GM10248 (cell line): ENCODE measurements around the gene DMRT1.
"Not testable (repeated sequence)": the region's sequence is repeated elsewhere in the genome, so short reads cannot be mapped to it uniquely, and the experiment has no call there.

Source experiments
- CTCF ChIA-PET: fragments of 300-600 bp; sonication (Branson Sonifier 250); formaldehyde crosslinking; extraction: SDS; loops from one replicate; lab custom pipeline; 2021; ENCODE audit warnings: antibody characterized with exemption; lab: Yijun Ruan, JAX
- POLR2A ChIA-PET: fragments of 350-650 bp; sonication (Branson Sonifier 250); formaldehyde crosslinking; extraction: SDS; loops from one replicate; lab custom pipeline; 2020; ENCODE audit warnings: antibody characterized with exemption; lab: Yijun Ruan, JAX
- DNase-seq: peaks from one replicate; pipeline ENCODE4 v3.0.0; 2012; ENCODE audit errors: extremely low spot score
- CTCF ChIP-seq: IDR thresholded peaks from 2 replicates; pipeline ENCODE4 v1.5.1; 2012; ENCODE audit warnings: mild to moderate bottlenecking, low read depth; ENCODE audit errors: extremely low read depth, missing control alignments, control extremely low read depth

The DMRT1 gene

DNA sequence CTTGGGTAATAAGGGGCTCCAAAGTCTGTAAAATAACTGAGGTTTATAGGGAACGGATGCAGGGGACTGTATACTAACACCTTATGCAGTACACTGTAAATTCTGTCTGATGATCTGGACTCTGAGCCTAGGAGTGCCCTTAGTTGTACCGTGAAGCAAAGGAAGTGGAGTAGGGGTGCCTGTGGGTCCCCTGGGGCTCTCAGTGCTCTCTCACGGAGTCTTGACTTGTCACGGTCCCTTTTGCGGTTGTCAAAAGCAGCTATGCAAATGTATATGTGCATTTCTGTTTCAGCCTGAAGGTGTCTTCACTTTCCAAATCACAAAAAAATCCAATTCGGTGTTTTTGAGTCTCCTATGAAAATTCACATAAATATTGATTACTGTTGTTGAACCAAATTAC lies 17.8 kb downstream of the DMRT1 start:
- CTCF ChIA-PET = interaction anchor here (0.7 to 1.3 kb wide), 2 partner anchors 138 to 150 kb away, joined by 3 to 7 read pairs; no protein-coding TSS in a partner anchor
- no peak for TF ChIP-seq CTCF
- POLR2A ChIA-PET = no interaction called here
- peak; percentile 70 for DNase-seq

- CTCF ChIA-PET = no interaction called here
- DNase-seq = no peak
- POLR2A ChIA-PET = no interaction called here
- TF ChIP-seq CTCF = no peak
These were observed 19.2 kb downstream of the DMRT1 start for GRCh38 chr9:860706-861105.

DNA sequence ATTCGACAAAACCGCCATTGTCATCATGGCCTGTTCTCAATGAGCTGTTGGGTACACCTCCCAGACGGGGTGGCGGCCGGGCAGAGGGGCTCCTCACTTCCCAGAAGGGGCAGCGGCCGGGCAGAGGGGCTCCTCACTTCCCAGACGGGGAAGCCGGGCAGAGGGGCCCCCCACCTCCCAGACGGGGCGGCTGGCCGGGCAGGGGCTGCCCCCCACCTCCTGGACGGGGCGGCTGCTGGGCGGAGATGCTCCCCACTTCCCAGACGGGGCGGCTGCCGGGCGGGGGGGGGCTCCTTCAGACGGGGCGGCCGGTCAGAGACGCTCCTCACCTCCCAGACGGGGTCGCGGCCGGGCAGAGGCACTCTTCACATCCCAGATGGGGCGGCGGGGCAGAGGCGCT lies 20.0 kb downstream of the DMRT1 start:
- POLR2A ChIA-PET, CTCF ChIA-PET: not testable (repeated sequence)

DNA sequence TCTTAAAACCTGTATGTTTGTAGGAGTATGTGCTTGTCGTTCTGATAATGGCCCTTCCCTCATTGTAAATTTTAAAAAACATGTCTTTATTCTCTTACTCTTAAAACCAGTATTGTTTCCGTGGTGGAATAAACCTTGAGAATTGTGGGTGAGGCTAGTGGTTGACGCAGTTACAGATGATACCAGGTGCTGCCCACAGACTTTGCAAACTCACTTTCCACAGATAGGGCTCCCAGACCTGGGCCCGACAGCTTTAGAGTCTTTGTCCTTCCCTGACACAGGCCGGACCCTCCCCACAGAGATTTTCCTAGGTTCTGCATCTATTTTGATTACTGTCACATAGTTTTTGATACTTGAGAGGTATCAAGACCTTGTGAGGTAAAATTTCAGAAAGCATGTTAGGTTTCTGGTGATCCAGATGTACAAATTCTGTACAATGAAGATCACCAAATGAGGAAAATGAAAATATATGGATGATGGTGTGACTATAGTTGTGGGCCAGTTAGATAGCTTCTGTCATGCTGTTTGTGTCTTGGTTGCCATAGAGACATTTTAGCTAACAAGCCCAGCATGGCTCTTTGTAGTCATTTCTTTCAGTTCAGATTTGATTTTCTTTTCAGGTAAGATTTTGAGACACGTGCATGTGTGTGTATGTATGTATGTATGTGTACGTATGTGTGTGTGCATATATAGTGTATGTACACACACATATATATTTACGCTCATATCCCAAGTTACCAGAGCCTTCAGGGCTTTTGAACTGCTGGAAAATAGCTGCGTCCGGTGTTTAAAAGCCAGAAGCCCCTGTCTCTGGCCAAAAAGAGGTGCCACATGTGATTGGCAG lies 33.8 kb downstream of the DMRT1 start:
- DNase-seq = no peak
- CTCF ChIA-PET = interaction anchor here (1.0 to 4.2 kb wide), 5 partner anchors 10 to 134 kb away, joined by 3 to 13 read pairs (median 6); no protein-coding TSS in a partner anchor
- no peak for TF ChIP-seq CTCF
- POLR2A ChIA-PET = interaction anchor here (0.6 kb wide), 1 partner anchor 653 kb away, joined by 3 read pairs; no protein-coding TSS in a partner anchor

More for the DNA sequence above, 20.0 kb downstream of the DMRT1 start:
- DNase-seq = not testable (repeated sequence)

DNA sequence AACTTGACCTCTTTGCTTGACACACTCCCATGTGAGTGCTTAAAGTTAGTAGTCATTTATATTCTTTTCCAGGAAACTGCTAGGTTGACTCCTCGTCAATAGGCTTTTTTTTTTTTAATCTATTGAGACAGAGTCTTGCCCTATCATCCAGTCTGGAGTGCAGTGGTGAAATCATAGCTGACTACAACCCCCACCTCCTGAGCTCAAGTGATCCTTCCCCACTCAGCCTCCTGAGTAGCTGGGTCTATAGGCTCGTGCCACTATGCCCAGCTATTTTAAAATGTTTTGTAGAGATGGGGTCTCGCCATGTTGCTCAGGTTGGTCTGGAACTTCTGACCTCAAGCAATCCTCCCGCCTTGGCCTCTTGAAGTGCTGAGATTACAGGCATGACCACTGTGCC lies 34.9 kb downstream of the DMRT1 start:
- no peak for TF ChIP-seq CTCF
- ChIA-PET POLR2A (no interaction called here), CTCF (interaction anchor here (1.0 to 4.2 kb wide), 5 partner anchors 10 to 133 kb away, joined by 3 to 13 read pairs (median 6); no protein-coding TSS in a partner anchor)
- no peak for DNase-seq

GRCh38 chr9:878239-878638 lies 36.7 kb downstream of the DMRT1 start:
- CTCF ChIA-PET = interaction anchor here (1.3 to 4.2 kb wide), 3 partner anchors 13 to 21 kb away, joined by 4 to 13 read pairs (median 6); no protein-coding TSS in a partner anchor
- no peak for DNase-seq
- no peak for TF ChIP-seq CTCF
- POLR2A ChIA-PET = no interaction called here

- CTCF ChIA-PET = interaction anchor here (1.1 to 2.1 kb wide), 3 partner anchors 11 to 129 kb away, joined by 4 to 7 read pairs (median 4); no protein-coding TSS in a partner anchor
- DNase-seq = no peak
- TF ChIP-seq CTCF = no peak
- POLR2A ChIA-PET = no interaction called here
These were observed 39.2 kb downstream of the DMRT1 start for GRCh38 chr9:880725-881124.
